ENCODE measurements around the gene MTA2. TPM values are rescaled to one million over a fixed set of nuclear protein-coding genes. Genes with fewer than 3 reads are reported as not detected.

The MTA2 gene
- total RNA-seq, 4 donors from 2014 or later = 107 to 125 (median 110) TPM

DNA sequence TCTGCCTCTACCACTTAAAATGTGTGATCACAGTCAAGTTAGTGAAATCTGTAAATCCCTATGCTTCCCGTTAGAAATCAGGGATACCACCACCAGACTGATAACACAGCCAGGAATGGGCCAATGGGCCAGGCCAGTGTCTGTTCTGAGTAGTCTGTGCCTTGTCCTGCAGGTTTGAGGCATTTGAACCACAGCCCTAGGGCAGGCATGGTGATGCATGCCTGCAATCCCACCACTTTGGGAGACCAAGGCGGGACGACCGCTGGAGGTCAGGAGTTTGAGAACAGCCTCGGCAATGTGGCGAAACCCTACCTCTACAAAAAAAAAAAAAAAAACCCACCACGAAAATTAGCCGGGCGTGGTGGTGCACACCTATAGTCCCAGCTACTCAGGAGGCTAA, 43.0 kb downstream of the MTA2 start:
- WGBS = 82% methylated on average over 9 of the region's 9 CpGs
- Histone ChIP-seq H3K4me3 (no peak overlapping the region), H3K27ac (peak overlapping the region; percentile 21), H3K36me3 (peaks cover 38% of the 10 kb centered on the region), H3K27me3 (no peaks in the 10 kb centered on the region), H3K4me1 (peaks cover 84% of the 10 kb centered on the region), H3K9me3 (no peaks in the 10 kb centered on the region)
- TF ChIP-seq EP300 (IDR thresholded peaks at IDR 0.05) (no peak), POLR2AphosphoS5 (IDR thresholded peaks at IDR 0.05) (no peak), POLR2A (IDR thresholded peaks at IDR 0.05) (no peak)
- TF ChIP-seq, protein P1, sequence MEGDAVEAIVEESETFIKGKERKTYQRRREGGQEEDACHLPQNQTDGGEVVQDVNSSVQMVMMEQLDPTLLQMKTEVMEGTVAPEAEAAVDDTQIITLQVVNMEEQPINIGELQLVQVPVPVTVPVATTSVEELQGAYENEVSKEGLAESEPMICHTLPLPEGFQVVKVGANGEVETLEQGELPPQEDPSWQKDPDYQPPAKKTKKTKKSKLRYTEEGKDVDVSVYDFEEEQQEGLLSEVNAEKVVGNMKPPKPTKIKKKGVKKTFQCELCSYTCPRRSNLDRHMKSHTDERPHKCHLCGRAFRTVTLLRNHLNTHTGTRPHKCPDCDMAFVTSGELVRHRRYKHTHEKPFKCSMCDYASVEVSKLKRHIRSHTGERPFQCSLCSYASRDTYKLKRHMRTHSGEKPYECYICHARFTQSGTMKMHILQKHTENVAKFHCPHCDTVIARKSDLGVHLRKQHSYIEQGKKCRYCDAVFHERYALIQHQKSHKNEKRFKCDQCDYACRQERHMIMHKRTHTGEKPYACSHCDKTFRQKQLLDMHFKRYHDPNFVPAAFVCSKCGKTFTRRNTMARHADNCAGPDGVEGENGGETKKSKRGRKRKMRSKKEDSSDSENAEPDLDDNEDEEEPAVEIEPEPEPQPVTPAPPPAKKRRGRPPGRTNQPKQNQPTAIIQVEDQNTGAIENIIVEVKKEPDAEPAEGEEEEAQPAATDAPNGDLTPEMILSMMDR (IDR thresholded peaks at IDR 0.05) = no peak
- no peak for DNase-seq (ENCODE audit: low spot score in 2 of 2)

DNA sequence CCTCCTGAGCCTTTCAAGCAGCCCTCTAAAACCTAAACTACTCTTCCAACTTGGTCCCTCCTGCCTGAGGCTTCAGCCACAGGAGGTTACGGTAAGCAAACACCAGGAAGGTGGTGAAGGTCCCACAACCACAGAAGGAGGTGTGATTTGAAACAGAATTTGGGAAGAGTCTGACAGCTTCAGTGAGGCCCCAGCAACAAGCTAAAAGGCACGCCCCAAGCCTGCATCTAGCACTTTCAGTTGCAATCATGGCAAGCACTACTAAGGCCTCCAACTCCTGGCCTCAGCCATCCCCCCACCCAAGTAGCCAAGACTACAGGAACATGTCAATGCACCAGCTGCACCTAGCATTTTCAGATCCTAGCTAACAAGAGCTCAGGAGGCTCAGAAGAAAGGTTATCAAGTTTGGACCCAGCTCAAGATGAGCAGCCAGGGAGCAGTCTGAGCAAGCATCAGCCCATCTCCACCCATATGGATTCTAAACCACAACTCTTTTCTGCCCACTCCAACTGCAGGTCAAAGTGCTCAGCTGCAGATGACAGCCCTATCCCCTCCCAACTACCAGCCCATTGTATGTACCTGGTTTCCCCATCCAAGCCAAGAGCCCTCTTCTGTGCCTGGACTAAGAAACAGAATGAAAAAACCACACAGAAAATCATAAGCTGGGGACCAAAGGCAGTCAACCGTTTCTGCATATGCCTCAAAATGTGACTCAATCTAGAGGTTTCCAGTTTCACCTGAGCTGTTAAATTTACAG, 44.6 kb downstream of the MTA2 start:
- Histone ChIP-seq H3K36me3 (peaks cover 23% of the 10 kb centered on the region), H3K4me3 (peak overlapping the region; percentile 29), H3K4me1 (peaks cover 92% of the 10 kb centered on the region), H3K27me3 (no peaks in the 10 kb centered on the region), H3K27ac (peak overlapping the region; percentile 98), H3K9me3 (no peaks in the 10 kb centered on the region)
- 15% methylated on average over 3 of the region's 3 CpGs for WGBS
- DNase-seq (ENCODE audit: low spot score in 2 of 2) = no peak
- TF ChIP-seq, protein P1 (IDR thresholded peaks at IDR 0.05) = no peak
- TF ChIP-seq POLR2A (IDR thresholded peaks at IDR 0.05) = no peak

DNA sequence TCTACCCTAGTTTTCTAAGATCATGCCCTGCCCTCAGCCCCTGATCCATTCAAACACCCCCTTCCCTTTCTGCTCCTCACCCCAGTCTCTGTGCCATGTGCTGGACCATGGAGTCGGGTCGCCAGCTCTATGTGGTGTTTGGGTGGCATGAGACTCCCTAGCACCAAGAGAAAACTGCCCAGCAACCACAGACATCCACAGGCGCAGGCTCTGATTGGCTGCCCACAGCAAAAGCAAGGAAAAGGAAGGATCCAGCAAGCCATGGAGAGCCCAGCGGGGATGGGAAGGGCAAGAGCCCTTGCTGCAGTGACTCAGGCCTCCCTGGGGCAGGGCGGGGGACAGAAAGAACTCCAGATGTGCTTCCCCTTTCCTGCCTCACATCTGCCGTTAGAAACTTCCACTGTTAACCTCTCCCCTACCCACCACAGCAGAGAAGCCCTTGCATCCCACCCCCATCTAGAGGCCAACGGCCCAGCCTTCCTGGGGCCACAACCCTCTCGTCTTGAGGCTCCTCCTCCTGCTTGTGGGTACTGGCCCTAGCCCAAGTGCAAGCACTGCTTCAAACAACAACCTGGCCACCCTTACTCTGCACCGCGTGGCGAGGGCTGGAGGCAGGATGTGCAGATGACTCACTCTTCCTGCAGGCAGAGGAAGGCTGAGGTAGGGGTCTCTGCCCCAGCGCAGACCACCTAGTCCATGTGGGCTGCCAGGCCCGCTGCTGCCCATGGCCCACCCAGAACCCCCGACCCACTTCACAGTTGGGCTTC, 45.4 kb downstream of the MTA2 start:
- H3K4me1 ChIP-seq = peaks cover 97% of the 10 kb centered on the region
- WGBS = 9% methylated on average over 14 of the region's 14 CpGs
- H3K36me3 ChIP-seq = peaks cover 20% of the 10 kb centered on the region
- peak overlapping the region; percentile 98 for H3K27ac ChIP-seq
- peak; percentile 97 for DNase-seq (ENCODE audit: low spot score in 2 of 2)
- peak in 2 of 3 donors; percentile 60 to 65 for TF ChIP-seq POLR2AphosphoS5 (IDR thresholded peaks at IDR 0.05)
- TF ChIP-seq, protein P1 (IDR thresholded peaks at IDR 0.05) = no peak
- H3K27me3 ChIP-seq = no peaks in the 10 kb centered on the region
- peak overlapping the region; percentile 29 for H3K4me3 ChIP-seq
- no peaks in the 10 kb centered on the region for H3K9me3 ChIP-seq

DNA sequence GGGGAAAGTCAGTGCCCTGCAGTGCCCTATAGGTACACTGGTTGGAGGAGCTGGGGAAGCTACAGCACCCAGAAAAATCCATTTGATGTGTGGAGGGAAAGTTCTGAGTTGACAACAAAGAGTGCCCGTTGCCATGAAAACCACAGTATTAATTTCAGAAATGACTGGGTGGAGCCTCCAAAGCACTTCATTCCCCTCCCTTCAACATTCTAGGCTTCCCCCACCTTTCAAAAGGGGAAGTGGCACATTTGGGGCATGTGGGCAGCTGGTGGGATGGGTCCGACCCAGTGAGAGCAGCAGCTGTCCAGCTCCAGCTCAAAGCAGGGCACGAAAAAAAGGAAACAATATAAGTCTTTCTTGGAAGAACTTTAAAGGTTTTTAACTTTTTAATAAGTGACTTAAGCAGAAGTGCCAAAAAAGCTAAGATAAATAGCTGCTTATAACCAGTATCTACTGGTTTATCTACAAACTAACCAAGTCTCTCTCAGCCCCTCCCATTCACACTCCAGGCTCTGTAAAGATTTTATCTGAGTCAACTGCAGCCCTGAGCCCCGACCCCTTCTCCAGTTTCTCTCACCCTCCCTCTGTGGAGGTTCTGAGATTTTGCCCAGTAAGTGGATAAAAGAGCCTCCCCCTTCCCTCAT, 46.1 kb downstream of the MTA2 start:
- TF ChIP-seq, protein P1 (IDR thresholded peaks at IDR 0.05) = no peak
- TF ChIP-seq EP300 (IDR thresholded peaks at IDR 0.05) (no peak), POLR2AphosphoS5 (IDR thresholded peaks at IDR 0.05) (no peak), POLR2A (IDR thresholded peaks at IDR 0.05) (no peak)
- 8% methylated on average over 4 of the region's 4 CpGs for WGBS
- Histone ChIP-seq H3K4me3 (peak overlapping the region; percentile 29), H3K9me3 (no peaks in the 10 kb centered on the region), H3K27me3 (no peaks in the 10 kb centered on the region), H3K36me3 (peaks cover 20% of the 10 kb centered on the region), H3K4me1 (peaks cover 97% of the 10 kb centered on the region), H3K27ac (peak overlapping the region; percentile 98)
- peak in 1 of 2 donors; percentile 74 for DNase-seq (ENCODE audit: low spot score in 2 of 2)

All from suprapubic skin (tissue), 4 donors.